ENCODE results near the gene RIN3. TPM values are rescaled to one million over a fixed set of nuclear protein-coding genes. Genes with fewer than 3 reads are reported as not detected.

RIN3 gene
- total RNA-seq, 4 donors from 2014 or later = 15.1 to 32.3 (median 21.9) TPM

- TF ChIP-seq, protein P1, sequence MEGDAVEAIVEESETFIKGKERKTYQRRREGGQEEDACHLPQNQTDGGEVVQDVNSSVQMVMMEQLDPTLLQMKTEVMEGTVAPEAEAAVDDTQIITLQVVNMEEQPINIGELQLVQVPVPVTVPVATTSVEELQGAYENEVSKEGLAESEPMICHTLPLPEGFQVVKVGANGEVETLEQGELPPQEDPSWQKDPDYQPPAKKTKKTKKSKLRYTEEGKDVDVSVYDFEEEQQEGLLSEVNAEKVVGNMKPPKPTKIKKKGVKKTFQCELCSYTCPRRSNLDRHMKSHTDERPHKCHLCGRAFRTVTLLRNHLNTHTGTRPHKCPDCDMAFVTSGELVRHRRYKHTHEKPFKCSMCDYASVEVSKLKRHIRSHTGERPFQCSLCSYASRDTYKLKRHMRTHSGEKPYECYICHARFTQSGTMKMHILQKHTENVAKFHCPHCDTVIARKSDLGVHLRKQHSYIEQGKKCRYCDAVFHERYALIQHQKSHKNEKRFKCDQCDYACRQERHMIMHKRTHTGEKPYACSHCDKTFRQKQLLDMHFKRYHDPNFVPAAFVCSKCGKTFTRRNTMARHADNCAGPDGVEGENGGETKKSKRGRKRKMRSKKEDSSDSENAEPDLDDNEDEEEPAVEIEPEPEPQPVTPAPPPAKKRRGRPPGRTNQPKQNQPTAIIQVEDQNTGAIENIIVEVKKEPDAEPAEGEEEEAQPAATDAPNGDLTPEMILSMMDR (IDR thresholded peaks at IDR 0.05; ENCODE audit: low read depth) = no peak
These were observed 24.0 kb upstream of the RIN3 start for GRCh38 chr14:92489394-92490238.

GRCh38 chr14:92490239-92490959, 23.2 kb upstream of the RIN3 start:
- TF ChIP-seq, protein P1 (IDR thresholded peaks at IDR 0.05; ENCODE audit: low read depth) = no peak

DNA sequence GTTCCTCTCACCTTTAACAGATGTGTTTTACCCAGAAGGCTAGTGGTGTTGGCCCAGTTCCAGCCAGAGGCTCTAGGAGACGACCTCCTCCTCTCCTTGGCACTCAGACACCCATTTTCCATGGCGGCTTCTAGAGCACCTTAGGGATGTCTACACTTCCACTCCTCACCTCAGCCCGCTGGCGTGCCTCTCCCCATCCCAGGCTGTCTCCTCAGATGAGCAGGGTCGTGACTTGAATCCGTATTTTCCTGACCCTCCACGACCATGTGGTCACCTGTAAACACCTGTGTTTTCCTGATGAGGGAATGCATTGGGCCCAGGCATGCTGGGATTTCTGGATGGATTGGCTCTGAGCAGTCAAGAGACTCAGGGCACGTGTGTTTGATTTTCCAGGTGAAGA, 21.8 kb upstream of the RIN3 start:
- TF ChIP-seq, protein P1 (IDR thresholded peaks at IDR 0.05; ENCODE audit: low read depth) = no peak

- TF ChIP-seq, protein P1 (IDR thresholded peaks at IDR 0.05; ENCODE audit: low read depth) = no peak
These were observed 21.3 kb upstream of the RIN3 start for GRCh38 chr14:92492258-92492657.

DNA sequence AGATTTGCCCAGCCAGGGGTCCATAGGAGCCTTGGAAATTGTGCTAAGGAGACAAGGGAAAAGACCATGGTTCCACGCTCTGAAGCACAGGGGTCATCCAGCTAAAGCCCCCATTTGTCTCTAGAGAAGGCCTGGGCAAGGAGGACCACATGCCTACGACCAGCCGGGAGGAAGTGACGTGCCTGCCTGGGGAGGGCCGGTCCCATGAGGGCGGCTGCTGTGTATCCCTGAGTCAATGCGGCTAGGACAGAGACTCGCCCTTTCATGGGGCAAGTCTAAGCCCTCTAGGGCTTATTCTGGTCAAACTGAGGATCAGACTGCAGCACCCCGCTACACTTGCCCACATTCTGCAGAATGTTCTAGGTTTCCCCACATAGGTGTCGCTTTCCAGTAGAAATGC, 20.6 kb upstream of the RIN3 start:
- TF ChIP-seq, protein P1 (IDR thresholded peaks at IDR 0.05; ENCODE audit: low read depth) = no peak

GRCh38 chr14:92493492-92493891, 20.1 kb upstream of the RIN3 start:
- TF ChIP-seq, protein P1 (IDR thresholded peaks at IDR 0.05; ENCODE audit: low read depth) = no peak

DNA sequence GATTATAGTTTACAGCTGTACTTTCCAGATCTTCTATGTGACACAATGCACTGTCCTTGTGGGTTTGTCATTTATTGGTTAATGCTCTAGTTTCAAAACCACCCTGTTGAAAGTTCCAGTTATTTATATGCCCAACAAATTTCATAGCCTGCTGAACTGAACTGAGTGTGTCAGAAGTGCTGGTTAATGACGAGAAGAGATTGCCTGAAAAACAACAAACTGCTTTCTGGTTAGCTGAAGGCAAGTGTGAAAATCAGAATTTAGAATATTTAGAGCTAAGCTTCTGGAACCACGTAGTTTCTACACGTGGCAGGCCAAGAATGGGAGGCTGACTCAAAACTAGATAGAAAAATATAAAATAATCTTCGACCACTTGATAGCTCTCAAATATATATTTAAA, 19.1 kb upstream of the RIN3 start:
- TF ChIP-seq, protein P1 (IDR thresholded peaks at IDR 0.05; ENCODE audit: low read depth) = no peak
